ENCODE data around the gene CRABP1.

GRCh38 chr15:78313383-78313782 is 26.8 kb upstream of the CRABP1 start:
- no peak for TF ChIP-seq CTCF (IDR thresholded peaks at IDR 0.05)
- TF ChIP-seq POLR2A (IDR thresholded peaks at IDR 0.05) = no peak

Data from thyroid gland (tissue), 4 donors.